ENCODE data around the gene MFAP1. TPM values are rescaled to one million over a fixed set of nuclear protein-coding genes. Genes with fewer than 3 reads are reported as not detected.

The MFAP1 gene
- total and polyA plus RNA-seq, 2 experiments from 2014 or later: 24.5 to 34.9 TPM

GRCh38 chr15:43868406-43868805, 43.9 kb upstream of the MFAP1 start:
- no peak for ATAC-seq

More at GRCh38 chr15:43868406-43868805, 43.9 kb upstream of the MFAP1 start:
- Mint-ChIP-seq H3K9me3 (no peaks in the 10 kb centered on the region), H3K4me1 (no peaks in the 10 kb centered on the region), H3K4me3 (no peak overlapping the region), H3K27me3 (ENCODE audit: insufficient read depth, low read depth, poor library complexity) (no peaks in the 10 kb centered on the region), H3K36me3 (ENCODE audit: low read depth) (peaks cover 3% of the 10 kb centered on the region; the same call in 1 of the 3 replicates), H3K27ac (no peak overlapping the region)
- Histone ChIP-seq H3K4me1 (ENCODE audit: insufficient read depth) (no peaks in the 10 kb centered on the region), H3K36me3 (ENCODE audit: insufficient read depth) (no peaks in the 10 kb centered on the region), H3K4me2 (no peak overlapping the region), H3K27ac (ENCODE audit: low read depth) (no peak overlapping the region), H3F3A (replicated peaks; ENCODE audit: low read depth) (0 out of 2 replicates have a peak, but pooled peaks cover 4% of the 10 kb centered on the region), H3K79me2 (replicated peaks; ENCODE audit: insufficient read depth) (no peaks in the 10 kb centered on the region), H3K9me2 (ENCODE audit: insufficient read depth) (no peaks in the 10 kb centered on the region), H2AFZ (no peak overlapping the region), H3K27me3 (ENCODE audit: insufficient read depth) (no peaks in the 10 kb centered on the region), H4K20me1 (replicated peaks; ENCODE audit: insufficient read depth) (no peaks in the 10 kb centered on the region), H3K4me3 (no peak overlapping the region)
- no peak for DNase-seq (ENCODE audit: low spot score)
- TF ChIP-seq EZH2phosphoT487 (IDR thresholded peaks at IDR 0.05; ENCODE audit: unreplicated experiment): no peak
- TF ChIP-seq ZNF331 (CRISPR knock-in tag; IDR thresholded peaks at IDR 0.05; ENCODE audit: low read depth): no peak
- TF ChIP-seq JUNB (IDR thresholded peaks at IDR 0.05; ENCODE audit: unreplicated experiment): no peak
- no peak for TF ChIP-seq EZH2 (IDR thresholded peaks at IDR 0.05; ENCODE audit: low read depth, unreplicated experiment)
- no peak for TF ChIP-seq ZNF462 (CRISPR knock-in tag; IDR thresholded peaks at IDR 0.05)
- no peak for TF ChIP-seq STAT1 (IDR thresholded peaks at IDR 0.05; ENCODE audit: unreplicated experiment)
- no peak for TF ChIP-seq ZNF114 (CRISPR knock-in tag; IDR thresholded peaks at IDR 0.05)
- no peak for TF ChIP-seq ETS1 (IDR thresholded peaks at IDR 0.05)
- no peak for TF ChIP-seq POLR2AphosphoS5 (IDR thresholded peaks at IDR 0.05; ENCODE audit: low read depth)
- TF ChIP-seq CTCF (conservative IDR thresholded peaks at IDR 0.05; ENCODE audit: low read depth in 2 of 2): no peak
- TF ChIP-seq CREB1 (CRISPR knock-in tag; IDR thresholded peaks at IDR 0.05; ENCODE audit: low read depth): no peak
- TF ChIP-seq REST (IDR thresholded peaks at IDR 0.05; ENCODE audit: unreplicated experiment): no peak
- no peak for TF ChIP-seq NANOG (IDR thresholded peaks at IDR 0.05; ENCODE audit: borderline replicate concordance)
